Liver (tissue), 3 donors: ENCODE results near the gene PIGQ.

Experiments
- HNF4G ChIP-seq: IDR thresholded peaks from 2 replicates; pipeline ENCODE4 v1.6.1; 2016; ENCODE audit warnings: antibody characterized with exemption
- JUND ChIP-seq, 2 donors: IDR thresholded peaks; 2 replicates each; pipeline ENCODE4 v1.6.1; 2016; ENCODE audit warnings: antibody characterized with exemption in 2 of 2
- MAX ChIP-seq: IDR thresholded peaks from 2 replicates; pipeline ENCODE4 v1.6.1; 2016; ENCODE audit warnings: antibody characterized with exemption
- RAD21 ChIP-seq, 2 donors: IDR thresholded peaks; 2 replicates each; pipeline ENCODE4 v1.6.1; 2016; ENCODE audit warnings: antibody characterized with exemption in 2 of 2, mild to moderate bottlenecking in 2 of 2
- SP1 ChIP-seq: IDR thresholded peaks from 2 replicates; pipeline ENCODE4 v1.6.1; 2018; ENCODE audit warnings: antibody characterized with exemption, mild to moderate bottlenecking
- TF ChIP-seq, protein P1 (sequence below): IDR thresholded peaks from 2 replicates; pipeline ENCODE4 v1.6.1; 2016; ENCODE audit warnings: antibody characterized with exemption, mild to moderate bottlenecking
- TF ChIP-seq, protein P2 (sequence below): fragments of 150-350 bp; IDR thresholded peaks from 2 replicates; pipeline ENCODE4 v1.5.1; 2017; ENCODE audit warnings: improper control_type of control experiment, low read depth, low read length; ENCODE audit not compliant: missing input control
- donor health status: healthy.
- donor health status: healthy.

DNA sequence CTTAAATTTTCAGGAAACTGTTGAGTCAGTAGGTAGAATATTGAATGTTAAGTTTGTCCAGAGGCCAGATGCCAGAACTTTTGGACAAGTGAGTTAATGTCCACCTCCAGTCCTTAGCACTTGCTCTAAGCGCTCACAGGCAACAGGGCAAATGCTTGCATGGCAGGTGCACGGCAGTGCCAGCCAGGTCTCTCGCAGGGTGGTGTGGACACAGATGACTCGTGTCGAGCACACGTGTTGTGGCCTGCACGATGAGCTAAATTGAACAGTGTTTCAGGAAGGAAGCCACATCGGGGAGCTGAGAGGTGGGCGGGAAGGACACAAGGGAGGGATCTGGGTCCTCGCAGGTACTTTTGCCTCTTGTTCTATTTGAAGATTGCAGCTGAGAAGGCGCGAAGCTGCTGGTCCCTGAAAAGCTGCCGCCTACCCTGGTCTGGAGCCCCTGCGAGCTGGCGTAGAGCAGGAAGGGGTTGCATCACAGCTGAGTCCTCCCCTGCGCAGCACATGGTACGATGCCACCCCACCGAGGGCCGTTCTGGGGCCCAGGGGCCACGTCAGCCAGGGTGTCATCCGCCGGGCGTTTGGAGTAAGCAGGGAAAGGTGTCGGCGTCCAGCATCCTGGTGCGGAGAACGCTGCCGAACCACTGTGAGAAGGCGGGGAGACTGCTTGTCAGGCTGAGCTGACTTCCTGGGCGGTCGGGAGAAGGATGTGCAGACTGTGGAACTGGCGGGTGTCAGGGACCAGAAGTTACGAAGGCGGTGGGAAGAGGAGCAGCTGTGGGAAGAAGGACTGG is 26.4 kb downstream of the PIGQ start:
- TF ChIP-seq, protein P1, sequence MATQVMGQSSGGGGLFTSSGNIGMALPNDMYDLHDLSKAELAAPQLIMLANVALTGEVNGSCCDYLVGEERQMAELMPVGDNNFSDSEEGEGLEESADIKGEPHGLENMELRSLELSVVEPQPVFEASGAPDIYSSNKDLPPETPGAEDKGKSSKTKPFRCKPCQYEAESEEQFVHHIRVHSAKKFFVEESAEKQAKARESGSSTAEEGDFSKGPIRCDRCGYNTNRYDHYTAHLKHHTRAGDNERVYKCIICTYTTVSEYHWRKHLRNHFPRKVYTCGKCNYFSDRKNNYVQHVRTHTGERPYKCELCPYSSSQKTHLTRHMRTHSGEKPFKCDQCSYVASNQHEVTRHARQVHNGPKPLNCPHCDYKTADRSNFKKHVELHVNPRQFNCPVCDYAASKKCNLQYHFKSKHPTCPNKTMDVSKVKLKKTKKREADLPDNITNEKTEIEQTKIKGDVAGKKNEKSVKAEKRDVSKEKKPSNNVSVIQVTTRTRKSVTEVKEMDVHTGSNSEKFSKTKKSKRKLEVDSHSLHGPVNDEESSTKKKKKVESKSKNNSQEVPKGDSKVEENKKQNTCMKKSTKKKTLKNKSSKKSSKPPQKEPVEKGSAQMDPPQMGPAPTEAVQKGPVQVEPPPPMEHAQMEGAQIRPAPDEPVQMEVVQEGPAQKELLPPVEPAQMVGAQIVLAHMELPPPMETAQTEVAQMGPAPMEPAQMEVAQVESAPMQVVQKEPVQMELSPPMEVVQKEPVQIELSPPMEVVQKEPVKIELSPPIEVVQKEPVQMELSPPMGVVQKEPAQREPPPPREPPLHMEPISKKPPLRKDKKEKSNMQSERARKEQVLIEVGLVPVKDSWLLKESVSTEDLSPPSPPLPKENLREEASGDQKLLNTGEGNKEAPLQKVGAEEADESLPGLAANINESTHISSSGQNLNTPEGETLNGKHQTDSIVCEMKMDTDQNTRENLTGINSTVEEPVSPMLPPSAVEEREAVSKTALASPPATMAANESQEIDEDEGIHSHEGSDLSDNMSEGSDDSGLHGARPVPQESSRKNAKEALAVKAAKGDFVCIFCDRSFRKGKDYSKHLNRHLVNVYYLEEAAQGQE = peak; percentile 24
- TF ChIP-seq, protein P2, sequence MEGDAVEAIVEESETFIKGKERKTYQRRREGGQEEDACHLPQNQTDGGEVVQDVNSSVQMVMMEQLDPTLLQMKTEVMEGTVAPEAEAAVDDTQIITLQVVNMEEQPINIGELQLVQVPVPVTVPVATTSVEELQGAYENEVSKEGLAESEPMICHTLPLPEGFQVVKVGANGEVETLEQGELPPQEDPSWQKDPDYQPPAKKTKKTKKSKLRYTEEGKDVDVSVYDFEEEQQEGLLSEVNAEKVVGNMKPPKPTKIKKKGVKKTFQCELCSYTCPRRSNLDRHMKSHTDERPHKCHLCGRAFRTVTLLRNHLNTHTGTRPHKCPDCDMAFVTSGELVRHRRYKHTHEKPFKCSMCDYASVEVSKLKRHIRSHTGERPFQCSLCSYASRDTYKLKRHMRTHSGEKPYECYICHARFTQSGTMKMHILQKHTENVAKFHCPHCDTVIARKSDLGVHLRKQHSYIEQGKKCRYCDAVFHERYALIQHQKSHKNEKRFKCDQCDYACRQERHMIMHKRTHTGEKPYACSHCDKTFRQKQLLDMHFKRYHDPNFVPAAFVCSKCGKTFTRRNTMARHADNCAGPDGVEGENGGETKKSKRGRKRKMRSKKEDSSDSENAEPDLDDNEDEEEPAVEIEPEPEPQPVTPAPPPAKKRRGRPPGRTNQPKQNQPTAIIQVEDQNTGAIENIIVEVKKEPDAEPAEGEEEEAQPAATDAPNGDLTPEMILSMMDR = no peak
- TF ChIP-seq JUND (IDR thresholded peaks at IDR 0.05) = peak in 1 of 2 donors; percentile 48
- TF ChIP-seq SP1 = no peak
- peak in 1 of 2 donors; percentile 23 for TF ChIP-seq RAD21 (IDR thresholded peaks at IDR 0.05)
- no peak for TF ChIP-seq HNF4G
- peak; percentile 55 for TF ChIP-seq MAX
